GM21825 (cell line): ENCODE data around the gene ADORA2A.

Experiments
- ATAC-seq: cut with Tn5 transposase; IDR thresholded peaks from one replicate; pipeline ENCODE4 v1.9.1; 2021; ENCODE audit warnings: mild to moderate bottlenecking, moderate library complexity; ENCODE audit not compliant: unreplicated experiment

Gene ADORA2A

DNA sequence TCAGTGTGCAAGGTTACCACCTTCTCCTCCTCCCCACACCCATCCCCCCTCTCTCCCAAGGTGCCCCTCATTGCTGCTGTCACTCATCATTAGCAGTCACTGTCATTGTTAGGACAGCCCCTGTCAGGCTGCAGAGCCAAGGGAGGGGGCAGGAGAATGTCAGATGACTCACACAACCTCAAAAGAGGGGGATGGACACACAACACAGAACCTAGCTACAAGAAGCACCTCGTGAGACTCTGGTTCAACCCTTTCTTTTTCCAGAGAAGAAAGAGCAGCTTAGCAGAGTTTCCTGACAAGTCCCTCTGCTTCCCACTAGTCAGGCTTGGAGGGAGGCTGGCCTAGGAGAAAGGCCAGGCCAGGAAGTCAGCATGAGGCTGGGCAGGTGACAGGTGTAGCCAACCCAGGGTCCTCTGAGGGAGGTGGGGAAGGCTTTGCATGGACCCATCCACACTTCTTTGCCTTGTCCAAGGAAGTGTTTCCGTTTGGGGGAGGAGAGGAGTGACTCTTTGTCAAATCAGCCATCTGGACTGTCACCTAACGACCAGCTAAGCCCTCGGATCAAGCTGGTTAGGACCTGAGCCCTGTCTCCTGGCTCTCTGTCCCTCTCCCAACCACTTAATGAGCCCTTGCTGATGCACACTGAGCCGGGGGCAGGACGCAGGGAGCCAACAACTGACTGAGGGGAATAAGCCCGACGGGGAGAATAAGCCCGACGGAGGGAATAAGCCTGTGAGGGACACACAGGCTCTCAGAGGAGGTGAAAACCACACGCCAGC, 18.3 kb downstream of the ADORA2A start:
- no peak for ATAC-seq

DNA sequence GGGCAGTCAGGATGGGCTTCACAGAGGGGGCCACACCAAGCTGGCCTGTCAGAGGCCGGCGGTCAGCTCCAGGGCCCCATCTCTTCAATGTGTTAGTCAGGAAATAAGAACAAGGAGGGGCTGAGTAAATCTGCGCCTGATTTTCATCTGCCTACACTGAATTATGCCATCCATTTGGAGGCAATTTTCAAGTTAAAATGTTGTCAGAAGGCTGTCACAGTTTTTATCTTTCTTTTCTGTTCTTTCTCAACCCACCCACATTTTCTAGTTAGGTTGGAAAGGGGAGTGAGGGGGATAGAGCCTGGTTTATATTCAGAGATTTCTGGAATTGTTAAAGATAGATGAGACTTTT, 18.8 kb downstream of the ADORA2A start:
- ATAC-seq = no peak

DNA sequence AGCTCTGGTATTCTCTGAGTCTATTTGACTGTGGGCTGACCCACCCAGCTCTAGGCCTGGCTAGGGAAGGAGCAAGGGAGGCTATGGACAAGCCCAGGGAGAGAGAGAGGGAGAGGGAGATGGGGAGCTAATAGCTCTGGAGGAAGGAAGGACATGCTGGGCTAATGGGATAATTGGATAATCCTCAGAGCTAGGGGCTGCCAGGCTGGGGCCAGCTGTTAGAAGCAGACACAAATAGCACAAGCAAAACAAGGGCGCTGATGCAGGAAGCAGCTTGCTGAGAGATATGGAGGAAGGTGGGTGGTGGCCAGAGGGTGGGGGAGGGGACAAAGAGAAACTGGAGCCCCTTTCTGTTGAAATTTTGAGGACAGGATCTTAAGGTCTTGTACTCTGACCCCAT, 23.2 kb downstream of the ADORA2A start:
- no peak for ATAC-seq

DNA sequence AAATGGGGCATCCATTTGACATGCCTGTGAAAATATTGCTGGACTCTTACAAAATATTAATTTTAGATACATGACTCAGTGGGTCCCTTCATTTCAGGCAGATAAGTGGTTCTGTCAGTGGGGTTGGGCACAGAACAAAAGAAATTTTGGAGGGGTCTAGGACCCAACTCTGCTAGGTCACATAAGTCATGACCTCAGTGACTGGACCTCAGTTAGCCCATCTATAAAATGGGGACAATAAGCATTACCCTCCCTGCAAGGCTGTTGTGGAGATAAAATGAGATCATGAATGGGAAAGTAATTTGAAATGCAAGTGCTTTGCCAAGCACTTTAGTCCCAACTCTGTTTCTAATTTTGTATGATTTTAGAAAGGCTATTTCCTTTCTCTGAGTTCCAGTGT, 23.8 kb downstream of the ADORA2A start:
- ATAC-seq = no peak

DNA sequence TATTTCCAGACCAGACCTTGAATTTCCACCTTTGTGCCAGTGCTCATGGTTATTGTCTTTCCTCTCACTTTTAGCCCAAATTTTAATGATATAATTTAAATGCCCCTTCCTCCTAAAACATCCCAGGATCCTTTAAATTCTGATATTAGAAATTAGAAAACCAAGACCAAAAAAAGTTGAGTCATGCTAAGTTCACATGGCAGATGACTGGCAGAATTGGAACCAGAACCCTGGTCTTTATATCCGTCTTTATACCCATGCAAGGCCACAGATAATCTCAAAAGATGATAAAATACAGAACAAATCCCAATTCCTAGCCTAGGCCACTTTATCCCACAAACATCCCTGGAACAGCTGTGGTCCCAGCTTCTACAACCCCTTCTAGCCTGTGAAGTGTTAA, 26.5 kb downstream of the ADORA2A start:
- no peak for ATAC-seq

DNA sequence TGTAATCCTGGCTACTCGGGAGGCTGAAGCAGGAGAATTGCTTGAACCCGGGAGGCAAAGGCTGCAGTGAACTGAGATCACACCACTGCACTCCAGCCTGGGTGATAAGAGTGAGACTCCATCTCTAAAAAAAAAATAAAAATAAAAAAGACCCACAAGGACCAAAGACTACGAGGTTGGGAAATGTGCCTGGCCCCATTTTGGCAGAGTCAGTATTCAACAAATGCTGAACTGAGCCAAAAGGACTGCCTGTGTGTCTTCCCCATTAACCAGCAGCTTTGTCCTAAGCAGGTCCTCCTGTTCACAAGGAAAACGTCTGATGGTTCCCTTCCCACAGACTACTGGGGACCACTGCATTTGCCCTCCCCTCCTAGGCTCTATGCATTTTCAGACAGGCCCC, 27.6 kb downstream of the ADORA2A start:
- ATAC-seq = no peak

DNA sequence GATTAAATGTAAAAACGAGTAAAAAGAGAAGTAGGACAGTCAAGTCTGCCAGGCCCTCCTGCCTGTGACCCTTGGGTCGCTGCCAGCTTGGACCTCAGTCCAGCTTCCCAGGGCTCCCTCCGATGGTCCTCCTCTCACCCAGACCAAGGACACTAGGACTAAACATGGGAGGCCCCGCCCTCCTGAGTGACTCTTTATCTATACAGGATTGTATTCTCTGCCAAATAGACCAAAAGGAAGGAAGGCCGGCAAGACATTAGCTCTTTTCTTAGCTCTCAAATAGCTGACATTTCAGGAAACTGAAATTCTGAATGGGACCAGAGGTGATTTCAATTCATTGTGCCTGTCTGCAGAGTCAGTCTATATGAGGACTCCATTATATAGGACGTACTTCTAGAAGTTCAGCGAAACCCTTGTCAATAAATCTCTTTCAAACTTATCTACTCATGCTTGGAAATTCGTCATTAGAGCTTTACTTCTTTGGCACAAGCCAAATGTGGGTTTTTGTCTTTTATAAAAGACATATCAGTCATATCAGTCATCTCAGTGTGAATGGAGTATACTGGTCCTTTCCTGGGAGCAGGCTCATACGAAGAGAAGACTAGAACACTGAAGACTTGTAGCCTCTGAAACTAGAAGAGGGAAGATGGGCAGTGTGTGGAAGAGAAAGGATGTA, 28.5 kb downstream of the ADORA2A start:
- ATAC-seq = no peak

DNA sequence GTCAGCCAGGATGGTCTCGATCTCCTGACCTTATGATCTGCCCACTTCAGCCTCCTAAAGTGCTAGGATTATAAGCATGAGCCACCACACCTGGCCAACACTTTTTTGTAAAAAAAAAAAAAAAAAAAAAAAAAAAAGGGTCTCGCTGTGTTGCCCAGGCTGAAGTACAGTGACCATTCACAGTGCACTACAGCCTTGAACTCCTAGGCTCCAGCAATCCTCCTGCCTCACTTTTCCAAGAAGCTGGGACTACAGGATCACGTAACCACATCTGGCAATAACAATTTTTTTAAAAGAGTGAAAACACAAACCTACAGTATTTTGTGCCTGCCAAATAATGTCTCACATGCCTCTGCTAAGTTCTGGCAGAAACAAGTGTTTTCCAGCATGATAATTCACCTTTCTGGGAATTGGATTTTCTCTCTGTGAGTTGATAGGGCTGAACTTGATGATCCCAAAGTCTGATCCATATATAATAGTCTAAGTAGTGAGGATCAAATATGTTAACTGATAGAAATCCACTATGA, 30.6 kb downstream of the ADORA2A start:
- no peak for ATAC-seq

DNA sequence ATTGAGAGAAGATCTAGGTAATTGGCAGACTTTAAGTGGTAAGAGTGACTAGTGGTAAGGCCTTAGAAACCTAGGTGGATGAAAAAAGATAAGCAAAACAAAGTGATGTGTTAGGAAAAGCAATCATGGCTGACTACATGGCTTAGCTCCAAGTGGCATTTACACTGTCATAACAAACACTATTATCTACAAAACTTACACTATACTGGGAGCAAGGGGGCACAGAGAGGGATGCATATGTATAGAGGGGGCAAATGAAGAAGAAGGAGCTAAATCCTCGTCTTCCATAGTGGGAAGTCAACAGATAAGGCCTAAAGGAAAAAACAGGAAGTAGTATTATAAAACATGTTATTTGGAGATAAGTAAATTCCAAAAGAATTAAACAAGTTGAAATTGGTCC, 32.5 kb downstream of the ADORA2A start:
- no peak for ATAC-seq

DNA sequence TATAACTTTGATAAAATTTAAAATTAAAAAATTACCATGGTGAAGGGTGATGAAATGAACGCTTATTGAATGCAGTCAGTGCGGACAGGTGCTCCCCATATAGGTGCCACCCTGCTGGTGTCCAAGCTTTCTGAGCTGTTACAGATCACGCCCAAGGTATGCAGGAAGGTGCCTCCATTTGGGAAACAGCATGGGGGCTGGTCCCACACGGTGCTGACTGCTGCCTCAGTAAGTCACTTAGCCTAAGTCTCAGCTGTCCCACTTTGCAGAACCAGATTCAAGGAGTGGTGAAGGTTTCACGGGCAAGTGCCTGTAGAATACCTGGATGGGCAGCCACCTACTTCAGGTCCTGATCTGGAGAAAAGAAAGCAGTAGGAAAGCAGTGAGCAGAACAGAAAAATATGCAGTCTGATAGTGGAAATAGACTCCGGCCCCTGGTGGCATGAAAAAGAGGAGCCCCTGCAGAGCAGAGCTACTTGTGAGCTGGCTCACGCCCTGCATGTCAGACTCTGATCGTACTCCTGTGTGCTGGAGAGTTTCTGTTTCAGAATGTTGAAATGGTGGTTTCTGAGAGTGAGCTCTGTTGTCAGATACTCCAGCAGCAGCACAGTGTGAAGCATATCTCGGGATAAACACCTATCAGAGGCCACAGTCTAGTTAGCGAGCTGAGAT, 33.2 kb downstream of the ADORA2A start:
- no peak for ATAC-seq

DNA sequence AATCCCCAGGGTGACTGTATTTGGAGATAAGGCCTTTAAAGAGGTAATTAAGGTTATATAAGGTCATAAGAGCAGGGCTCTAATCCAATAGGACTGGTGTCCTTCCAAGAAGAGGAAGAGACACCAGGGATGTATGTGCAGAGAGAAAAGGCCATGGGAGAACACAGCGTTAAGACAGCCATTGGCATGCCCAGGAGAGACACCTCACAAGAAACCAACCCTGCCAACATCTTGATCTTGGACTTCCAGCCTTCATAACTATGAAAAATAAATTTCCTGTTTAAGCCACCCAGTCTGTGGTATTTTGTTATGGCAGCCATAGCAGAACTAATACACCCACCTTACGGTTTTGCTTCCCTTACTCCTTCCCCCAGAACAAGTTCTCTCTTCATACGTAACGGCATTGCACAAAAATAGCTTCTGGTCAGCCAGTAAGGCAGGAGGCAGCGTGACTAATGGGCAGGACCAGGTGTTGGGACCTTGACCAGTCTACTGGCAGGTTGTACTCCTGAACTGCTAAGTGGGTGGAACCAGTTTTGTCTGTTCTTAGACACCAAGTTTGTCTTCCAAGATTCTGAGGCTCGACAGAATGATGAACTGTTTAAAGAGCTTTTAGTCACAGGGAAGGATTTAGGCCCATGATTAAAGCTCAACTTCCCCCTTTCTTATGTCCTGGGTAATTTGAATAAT, 35.8 kb downstream of the ADORA2A start:
- no peak for ATAC-seq

DNA sequence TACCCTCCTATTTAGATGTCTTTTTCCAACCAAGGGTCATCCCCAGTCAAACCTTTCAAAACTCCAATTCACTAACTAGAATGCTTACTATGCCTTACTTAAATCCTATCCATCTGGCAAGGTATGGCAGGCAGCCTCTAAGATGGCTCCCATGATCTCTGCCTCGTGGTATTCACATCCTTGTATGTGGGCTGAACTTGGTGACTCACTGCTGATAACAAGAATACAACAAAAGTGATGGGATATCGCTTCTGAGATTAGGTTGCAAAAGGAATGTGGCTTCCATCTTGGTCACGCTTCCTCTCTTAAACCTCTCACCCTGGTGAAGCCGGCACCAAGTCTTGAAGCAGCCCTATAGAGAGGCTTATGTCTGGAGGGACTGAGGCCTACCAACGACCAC, 38.2 kb downstream of the ADORA2A start:
- no peak for ATAC-seq

DNA sequence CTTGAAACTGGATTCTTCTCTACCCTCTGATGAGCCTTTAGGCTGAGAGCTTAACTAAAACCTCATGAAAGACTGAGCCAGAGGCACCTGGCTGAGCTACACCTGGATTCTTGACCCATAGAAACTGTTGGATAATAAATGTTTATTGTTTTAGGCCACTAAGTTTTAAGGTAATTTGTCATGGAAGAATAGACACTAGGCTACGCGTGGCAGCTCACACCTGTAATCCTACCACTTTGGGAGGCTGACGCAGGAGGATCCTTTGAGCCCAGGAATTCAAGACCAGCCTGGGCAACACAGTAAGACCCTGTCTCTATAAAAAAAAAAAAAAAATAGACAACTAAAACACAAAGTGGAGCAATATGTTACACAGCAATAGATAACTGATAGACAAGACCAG, 38.6 kb downstream of the ADORA2A start:
- no peak for ATAC-seq

DNA sequence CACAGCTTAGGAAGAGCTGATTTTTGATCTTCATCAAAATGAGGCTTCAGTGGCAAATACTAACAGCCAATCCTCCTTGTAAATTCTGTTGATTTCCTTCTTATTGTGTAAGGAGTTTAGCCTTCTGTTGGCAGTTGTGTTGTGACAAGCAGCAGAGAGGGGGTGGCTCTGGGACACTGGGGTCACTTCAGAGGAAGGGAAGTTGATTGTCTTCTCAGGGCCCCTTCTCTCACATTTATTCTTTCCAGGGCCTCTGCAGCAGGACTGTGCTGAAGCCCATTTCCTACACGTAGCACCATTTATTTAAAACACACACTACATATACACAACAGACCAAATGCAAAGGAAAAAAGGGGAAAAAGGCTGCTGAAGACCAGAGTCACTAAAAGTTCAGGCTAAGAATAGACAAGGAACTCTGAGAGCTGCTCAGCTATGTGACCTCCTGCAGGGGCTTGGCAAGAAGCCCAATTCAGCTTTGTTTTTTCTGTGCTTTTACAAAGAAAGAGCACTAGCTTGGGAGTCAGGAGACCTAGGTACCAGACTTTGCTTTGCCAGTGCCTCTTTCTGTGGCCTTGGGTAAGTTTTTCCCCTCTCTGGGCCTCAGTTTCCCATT, 39.4 kb downstream of the ADORA2A start:
- ATAC-seq = no peak

DNA sequence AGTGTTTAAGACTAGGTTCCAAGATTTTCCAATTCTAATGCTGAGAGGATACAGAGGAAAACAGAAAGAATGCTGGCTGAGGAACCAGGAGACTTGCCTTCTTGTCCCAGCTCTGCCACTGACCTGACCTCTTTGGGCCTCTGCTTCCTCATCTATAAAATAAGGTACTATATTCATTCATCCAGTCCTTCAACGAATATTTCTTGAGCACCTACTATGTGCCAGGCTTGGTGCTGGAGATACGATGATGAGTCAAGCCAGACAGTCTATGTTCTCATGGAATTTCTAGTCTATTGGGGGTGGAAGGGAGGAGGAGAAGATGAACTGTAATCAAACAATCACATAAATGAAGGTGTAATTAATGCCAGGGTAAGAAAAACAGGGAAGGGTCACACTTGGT, 39.9 kb downstream of the ADORA2A start:
- no peak for ATAC-seq

DNA sequence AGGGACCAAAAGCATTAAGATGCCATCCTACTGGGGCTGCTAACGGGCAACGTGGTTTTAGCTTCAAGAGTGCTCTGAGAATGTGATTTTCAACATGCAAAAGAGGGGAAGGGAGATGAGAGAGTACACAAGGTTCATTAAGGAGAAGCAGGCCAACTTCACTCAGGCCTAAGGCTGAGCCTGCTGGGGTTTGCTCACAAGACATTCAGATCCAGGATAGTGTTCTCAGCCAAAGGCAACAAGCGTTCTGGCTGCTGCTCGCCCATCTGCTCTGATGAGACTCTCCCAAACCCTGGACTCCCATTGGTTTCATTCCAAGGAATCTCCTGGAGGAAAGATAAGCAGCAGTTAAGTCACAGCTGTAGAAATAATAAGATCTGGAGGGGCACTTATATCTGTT, 44.2 kb downstream of the ADORA2A start:
- no peak for ATAC-seq

DNA sequence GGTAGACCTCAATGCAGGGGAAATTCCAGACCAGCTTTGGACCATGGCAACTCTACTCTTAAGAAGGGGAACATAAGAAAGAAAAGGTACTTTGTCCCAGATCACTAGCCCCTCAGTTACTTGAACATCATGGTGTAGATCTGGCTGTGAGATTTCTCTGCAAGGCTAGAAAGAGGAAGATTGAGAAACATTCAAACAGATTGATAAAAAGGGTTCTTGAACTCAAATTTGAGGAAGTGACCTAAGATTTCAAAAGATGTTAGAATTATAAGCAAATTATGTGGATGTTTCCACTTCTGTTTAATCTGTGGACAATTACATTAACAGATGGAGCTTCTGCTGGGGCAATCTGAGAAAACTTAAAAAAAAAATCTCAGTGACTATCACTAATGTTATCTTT, 45.9 kb downstream of the ADORA2A start:
- no peak for ATAC-seq

DNA sequence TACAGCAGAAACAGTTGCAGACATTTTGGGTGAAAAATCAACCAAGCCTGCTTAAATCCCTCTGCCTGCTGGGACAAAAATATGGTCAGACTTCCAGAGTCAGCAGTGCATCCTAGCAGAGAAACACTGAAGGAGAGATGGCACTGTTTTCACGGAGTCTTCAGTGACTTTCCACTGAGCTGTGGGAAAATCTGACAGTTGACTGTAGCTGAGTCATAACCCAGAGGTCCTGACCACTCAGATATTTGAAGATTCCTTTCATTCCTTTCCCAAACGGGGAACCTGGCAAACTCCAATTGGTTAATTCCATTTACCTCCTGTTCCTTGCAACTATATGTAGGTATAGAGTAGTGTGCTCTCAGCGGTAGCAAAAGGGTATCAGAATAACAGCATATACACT, 46.8 kb downstream of the ADORA2A start:
- no peak for ATAC-seq

DNA sequence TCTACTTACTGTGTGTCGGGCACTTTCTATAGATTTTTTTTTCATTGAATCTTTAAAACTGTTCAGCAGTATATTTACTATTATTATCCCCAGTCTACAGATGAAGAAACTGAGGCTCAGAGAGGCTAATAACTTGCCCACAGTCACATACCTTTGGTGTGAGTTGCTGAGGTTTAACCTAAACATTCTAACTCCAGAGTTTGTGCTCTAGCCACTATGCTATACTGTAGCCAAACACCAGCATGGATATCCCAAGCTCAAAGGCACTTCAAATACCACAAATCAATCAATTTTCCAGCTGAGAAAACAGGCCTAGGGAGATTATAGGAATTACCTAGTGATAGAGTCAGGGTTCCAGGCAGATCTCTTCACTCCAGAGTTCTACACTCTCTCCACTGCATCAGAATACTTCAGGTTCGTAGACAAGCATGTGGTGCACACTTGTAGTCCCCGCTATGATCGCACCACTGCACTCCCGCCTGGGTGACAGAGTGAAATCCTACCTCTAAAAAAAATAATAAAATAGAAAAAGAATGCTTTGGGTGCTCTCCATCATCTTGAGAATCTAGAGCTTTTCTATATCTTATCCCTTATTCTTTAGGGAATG, 47.4 kb downstream of the ADORA2A start:
- no peak for ATAC-seq

DNA sequence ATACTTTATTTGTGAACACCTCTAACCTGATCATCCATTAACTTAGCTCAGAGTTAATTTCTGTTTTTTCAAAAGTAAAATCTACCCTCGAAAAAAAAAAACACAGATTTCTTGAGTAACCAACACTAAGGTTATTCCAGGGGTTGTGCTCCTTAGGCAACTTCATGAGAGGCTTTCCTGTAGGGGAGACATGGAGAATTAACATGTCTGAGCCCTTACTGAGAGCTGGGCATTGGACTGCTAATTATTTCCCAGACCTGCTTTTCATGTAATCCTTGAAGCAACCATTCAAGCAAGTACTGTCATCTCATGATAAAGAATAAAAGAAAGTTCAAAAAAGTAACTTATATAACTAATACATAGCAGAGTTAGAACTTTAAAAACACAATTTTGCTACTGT, 54.2 kb downstream of the ADORA2A start:
- no peak for ATAC-seq

DNA sequence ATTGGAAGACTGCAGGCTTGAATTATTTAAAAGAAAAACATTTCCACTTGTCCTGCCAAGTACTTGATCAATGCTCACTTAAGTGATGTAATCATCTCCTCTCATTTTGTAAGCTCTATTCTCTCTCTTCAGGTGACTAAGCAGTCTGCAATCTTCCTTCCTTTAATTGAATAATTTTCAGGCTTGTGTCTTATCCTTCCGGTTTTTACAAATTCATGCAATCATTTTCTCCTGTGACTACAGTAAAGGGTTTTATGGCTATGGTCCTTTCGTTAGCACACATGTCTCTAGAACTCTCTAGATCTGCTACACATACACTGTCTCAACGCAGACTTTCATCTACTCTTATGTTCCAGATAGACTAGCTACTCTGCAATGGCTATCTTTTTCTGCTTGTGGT, 55.2 kb downstream of the ADORA2A start:
- no peak for ATAC-seq
